HG03045 (cell line): ENCODE measurements around the gene ASPG.

Source experiments
- ATAC-seq: cut with Tn5 transposase; IDR thresholded peaks from one replicate; pipeline ENCODE4 v1.9.1; 2021; ENCODE audit warnings: mild to moderate bottlenecking, moderate library complexity; ENCODE audit not compliant: unreplicated experiment

ASPG gene

DNA sequence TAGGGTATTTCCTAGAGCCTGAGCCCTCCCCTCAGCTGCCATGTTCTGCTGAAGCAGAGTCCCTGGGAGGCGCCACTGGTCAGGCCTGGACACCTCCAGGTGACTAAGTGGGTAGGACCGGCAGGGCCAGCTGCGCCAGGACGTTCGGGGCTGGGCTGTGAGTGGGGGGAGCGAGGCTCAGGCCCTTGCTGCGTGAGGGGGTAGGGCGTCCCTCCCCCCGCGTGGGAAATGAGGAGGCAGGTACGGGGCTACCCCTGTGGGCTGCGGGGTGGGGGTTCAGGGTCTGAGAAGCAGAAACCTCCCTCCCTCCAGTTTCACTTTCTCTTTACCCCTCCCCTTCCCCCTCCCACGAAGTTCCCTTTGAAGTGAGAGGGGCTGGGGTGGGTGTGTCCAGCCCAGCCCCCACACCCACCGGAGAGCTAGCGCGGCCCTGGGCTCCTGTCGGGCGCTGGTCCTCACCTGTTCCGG lies 30.8 kb downstream of the ASPG start:
- ATAC-seq = no peak

DNA sequence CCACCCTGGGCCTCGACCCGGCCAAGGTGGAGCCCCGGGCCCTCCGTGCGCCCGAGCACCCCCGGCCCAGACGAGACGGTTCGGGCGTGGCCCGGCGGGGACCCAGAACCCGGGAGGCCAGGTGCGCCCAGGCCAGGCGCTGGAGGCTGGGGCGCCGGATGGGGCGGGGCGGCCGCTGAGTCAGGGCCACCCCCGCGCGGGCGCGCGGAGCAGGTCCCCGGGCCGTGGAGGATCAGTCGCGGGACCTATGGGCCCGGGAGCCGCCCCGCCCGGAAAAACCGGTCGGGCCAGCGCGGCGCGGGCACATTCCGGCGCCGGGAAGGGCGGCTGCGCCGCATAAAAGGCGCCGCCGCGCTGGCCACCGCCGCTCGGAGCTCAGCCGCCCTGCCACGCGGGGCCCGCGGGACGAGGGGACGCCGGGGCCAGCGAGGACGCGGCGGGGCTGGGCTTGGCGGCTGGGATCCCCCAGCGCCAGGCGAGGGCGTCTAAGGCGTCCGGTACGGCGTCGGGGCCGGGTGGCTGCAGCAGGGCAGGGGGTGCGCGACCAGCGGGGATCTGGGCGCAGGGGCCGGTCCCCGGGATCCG lies 31.3 kb downstream of the ASPG start:
- no peak for ATAC-seq

DNA sequence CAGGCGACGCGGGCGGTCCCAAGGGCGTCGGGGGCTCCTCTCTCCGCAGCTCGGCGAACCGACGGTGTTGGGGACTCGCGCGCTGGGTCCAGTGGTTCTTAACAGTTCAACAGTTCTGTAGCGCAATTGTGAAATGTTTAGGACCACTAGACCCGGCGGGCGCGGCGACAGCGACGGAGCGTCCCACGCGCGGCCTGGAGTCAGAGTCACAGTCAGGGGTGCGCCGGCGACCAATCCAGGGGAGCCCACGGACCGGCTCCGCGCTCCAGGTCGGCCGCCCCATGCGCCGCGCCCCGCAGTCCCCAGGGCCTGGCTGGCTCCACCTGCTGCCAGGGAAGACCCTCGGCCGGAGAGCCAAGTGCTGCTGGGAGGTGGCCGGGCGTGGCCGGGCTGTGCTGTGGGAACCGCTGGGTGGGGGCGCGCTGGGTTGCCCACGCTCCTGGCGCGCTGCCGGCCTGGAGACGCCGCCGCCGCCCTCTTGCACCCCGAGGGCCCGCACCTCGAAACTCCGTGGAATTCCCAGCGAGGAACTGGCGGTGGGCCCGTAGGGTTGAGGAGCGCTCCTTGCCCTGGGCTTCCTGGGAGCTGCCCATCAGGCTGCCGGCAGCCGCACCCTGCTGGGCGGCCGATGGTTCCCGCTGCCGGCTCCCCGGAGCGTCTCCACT lies 32.0 kb downstream of the ASPG start:
- no peak for ATAC-seq

DNA sequence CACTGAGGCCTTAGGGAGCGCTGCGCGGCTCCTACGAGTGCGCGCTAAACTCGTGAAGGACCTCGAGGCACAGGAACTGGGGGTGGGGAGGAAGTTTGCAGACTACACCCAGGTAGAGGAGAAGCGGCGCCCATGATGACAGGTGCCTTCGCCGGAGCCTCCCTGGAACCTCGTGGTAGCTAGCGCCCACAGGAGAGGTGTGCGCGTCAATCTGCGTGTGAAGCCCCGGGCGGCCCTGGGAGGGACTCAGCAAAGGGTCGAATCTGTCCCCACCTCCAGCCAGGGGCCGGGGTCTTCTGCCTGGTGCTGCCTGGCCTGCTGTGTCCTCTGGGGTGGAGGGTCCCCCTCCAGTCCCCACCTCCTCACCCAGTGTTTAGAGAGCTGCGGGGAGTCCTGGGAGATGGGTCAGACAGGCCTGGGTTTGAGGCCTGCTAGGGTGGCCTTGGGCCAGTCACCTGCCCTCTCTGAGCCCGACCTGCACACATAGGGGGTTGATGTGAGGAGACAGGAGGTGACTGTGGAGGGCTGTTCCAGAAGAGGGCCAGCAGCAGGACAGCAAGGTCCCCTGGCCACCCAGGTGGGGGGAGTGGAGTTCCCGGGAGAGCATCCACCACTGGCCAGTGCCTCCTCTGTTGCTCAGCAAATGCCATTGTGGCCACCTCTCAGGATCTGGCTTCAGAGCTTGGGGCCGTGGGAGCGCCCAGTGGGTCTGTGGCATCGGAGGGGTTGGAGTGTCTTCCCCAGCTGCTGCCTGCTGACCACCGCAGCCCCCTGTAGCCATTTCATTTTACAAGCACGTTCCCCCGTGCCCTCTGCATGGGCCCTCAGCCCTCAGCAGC lies 32.7 kb downstream of the ASPG start:
- ATAC-seq = no peak

DNA sequence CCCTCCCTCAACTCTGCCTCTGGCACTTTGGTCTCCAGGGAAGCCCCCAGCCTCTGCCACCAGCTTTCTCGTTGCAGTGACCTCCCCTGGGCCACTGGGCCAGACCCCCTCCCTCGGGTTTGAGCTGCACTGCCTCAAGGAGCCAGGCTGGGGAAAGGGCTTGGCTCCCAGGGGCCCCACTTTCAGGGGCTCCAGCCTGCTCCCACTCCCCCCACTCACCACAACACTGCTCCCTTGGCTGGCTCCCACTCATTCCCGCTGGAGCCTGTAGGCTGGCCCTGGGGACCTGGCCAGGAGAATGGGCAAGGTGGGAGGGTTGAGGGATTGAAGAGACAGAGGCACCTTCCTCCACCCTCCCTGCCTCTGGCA lies 33.6 kb downstream of the ASPG start:
- ATAC-seq = no peak

DNA sequence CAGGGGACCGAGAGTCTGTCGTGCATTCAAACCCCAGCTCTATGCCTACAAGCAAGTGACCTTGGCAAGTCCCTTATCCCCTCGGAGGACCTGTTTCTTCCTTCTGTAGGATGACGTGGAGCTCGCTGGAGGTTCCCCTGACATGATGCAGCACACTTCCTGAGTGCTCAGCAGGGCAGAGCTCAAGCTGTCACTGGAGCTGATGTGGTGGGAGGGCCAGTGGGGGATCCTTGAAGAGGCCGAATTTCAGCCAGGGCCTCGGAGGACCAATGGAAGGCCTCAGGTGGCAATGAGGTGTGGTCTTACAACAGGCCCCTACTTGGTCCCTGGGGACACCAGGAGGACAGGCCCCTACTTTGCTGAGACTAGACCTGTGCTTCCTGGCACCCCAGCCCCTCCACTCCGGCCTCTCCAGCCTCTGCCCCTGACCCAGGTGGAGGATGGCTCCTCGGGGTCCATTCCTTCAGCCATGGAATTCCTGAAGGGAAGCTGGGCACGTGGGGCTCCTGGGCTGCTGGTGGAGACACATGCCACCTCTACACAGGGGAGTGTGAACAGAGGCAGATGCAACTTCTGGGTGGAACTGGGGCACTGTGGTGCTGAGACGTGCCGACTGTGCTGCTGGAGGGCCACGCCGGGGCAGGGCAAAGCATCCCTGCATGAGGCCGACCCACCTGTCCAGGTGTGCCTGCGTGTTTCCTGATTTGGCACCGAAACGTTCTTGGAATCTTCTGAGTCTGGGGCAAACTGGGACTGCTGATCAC lies 34.2 kb downstream of the ASPG start:
- no peak for ATAC-seq

DNA sequence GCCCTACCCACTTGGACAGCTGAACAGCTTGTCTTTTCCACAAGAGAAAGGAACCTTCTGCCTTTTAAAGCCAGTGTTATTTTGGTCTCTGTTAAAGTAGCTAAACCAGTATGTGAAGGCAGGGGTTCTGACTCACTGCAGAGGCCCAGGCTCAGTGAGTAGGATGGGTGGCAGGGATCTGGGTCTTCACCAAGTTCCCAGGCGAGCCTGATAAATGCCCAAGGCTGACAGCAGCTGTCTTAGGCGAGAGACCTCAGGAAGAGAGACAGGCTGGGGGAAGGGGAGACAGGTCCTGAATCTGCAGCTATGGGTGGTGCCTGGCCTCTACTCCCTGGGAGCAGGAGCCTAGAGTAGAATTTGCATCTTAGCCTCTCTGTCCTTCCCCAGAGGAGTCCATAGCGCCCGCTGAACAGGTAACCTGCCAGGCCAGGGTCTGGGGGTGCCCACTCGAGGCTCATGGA lies 34.8 kb downstream of the ASPG start:
- ATAC-seq = no peak

DNA sequence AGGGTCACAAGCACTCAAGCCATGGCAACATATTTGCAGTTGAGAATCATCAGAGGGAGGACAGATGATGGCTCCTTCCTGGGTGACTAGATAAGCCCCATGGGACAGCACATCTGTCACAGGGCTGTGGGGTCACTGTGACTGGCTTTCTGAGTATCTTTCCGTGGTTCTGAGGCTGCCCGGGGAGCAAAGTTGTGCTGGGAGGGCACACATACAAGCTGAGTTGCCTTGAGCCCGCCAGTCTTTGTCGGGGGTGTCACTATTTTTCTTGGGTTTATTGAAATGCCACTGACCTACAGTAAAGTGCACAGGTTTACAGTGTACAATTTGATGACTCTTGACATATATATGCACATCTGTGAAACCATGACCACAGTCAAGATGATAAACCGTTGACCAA lies 35.6 kb downstream of the ASPG start:
- ATAC-seq = no peak

DNA sequence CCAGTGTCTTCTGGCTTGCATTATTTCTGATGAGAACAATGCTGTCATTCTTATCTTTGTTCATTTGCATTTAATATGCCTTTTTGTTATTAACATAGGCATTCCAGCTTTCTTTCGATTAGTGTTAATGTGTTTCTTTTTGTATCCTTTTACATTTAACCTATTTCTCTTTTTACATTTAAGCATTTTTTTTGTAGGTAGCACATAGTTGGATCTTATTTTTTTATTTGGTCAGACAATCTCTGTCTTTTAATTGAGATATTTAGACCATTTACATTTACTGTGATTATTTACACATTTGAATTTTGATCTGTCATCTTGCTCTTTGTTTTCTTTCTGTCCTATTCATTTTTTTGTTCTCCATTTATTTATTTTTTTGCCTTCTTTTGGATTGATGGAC lies 38.4 kb downstream of the ASPG start:
- ATAC-seq = no peak

DNA sequence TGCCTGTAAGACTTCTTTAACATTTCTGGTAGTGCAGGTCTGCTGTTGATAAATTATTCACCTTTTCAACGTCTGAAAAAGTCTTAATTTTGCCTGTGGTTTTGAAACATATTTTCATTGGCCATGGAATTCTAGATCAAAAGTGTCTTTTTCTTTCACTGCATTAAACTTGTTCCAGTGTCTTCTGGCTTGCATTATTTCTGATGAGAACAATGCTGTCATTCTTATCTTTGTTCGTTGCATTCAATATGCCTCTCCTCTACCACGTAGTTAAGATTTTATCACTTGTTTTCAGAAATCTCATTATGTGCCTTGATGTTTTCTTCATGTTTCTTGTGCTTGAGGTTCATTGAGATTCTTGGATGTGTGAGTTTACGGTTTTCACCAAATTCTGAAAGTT lies 39.5 kb downstream of the ASPG start:
- no peak for ATAC-seq

DNA sequence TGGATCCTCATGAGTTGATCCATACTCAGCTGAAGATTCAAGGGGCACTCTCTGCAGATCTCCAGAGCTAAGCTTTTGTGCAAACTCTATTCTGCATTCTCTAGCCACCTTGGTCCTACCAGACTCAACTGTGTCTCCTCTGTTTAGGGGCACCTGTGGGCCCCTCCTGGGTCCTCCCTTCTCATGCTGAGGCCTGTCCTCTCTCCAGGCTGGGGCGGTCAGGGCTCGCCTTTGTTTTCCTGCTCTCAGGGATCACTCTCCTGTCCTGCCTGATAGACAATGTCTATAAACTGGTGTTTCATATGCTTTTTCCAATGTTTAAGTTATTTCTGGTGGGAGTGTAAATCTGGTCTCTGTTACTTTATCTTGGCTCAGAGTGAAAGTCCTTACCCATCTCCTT lies 41.3 kb downstream of the ASPG start:
- ATAC-seq = no peak

DNA sequence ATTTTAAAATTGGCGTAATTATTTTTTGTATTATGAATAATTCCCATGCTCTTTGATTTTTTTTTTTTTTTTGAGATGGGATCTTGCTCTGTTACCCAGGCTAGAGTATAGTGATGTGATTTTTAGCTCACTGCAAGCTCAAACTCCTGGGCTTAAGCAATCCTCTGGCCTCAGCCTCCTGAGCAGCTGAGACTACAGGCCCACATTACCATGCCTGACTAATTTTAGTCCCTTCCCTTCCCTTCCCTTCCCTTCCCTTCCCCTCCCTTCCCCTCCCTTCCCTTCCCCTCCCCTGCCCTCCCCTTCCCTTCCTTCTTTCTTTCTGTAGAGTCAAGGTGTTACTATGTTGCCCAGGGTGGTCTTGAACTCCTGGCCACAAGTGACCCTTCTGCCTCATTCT lies 43.5 kb downstream of the ASPG start:
- ATAC-seq = no peak

DNA sequence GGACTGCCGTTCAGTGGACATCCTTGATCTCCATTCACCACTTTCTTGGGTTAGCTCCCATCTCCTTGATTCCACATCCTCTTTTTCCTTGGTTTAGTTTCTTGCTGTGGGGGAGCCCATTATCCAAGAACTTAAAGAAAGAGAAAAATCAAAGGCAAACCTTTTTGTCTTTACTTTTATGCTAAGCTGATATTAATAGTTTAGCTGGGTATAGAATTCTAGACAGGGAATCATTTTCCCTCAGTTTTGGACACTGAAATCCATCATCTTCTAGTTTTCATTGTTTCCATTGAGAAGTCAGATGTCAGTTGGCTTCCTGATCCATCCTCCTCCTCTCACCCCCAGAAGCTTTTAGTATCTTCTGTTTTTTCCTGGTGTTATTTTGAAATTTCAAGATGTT lies 44.1 kb downstream of the ASPG start:
- ATAC-seq = no peak

DNA sequence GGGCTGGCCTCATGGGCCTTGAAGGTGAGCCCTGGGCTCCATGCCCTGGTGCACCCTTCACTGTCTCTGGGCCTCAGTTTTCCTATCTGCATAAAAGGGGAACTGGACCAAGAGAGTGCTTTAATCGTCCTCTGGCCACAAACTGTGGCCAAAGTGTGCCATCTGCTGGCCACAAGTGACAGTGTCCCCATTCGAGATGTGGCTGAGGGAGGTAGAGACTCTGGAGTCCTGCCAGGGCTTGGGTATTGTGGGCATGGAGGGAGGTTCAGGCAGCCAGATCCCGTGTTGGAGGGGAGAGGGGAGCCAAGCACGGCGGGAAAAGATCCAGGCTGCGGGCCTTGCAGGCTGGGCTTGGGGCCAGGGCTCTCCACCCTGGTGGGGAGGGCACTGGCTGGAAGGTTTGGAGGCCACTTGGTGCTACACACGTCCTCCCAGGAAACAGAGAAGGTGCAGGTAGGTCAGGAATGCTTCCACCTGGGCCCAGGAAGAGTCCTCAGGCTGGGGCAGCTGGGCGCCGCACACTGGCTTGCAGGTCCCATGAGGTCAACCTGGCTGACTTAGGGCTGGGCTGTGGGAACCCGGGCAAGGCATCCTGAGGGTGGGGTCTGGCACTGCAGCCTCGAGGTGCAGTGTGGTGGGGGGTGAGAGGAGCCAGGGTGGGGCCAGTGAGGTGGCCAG lies 45.6 kb downstream of the ASPG start:
- ATAC-seq = no peak

DNA sequence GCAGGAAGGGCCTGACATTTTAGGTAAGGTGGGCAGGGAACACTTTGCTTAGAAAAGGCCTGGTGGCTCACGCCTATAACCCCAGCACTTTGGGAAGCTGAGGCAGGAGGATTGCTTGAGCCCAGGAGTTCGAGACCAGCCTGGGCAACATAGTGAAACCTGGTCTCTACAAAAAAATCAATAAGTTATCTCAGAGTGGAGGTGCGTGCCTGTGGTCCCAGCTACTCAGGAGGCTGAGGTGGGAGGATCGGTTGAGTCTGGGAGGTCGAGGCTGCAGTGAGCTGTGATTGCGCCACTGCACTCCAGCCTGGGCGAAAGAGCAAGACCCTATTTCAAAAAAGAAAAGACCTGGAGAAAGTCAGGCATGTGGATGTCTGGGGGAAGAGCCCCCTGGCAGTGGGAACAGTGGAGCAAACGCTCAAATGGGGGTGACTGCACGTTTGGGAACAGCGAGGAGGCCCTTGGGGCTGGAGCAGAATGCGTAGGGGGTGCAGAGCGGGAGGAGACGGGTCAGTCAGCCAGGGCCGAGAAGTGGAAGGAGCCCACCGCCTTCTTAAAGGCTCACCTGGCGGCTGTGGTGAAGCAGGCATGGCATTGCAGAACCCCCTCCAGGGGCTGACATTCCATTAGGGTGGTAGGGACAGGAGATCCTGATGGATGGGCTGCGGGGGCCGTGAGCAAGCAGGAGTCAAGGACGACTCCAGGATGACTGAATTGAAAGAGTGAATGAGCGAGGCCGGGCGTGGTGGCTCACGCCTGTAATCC lies 46.6 kb downstream of the ASPG start:
- no peak for ATAC-seq

DNA sequence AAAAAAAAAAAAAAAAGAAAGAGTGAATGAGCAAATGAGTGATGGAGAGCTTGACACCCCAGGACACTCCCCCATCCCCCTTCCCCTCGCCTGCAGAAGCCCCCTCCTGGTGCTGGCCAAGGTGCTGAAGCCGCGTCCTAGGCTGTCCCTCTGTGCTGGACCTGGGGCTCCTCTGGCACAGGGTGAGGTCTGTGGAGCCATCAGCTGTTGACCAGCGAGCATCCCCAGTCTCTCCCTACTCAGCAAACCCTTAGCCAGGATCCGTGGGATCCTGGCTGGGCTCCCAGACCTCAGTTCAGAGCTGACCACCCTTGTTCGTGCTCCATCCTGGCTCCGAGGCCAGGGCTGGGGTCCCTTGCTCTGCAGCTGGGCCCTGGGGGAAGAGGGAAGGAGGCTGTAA lies 47.5 kb downstream of the ASPG start:
- ATAC-seq = no peak

DNA sequence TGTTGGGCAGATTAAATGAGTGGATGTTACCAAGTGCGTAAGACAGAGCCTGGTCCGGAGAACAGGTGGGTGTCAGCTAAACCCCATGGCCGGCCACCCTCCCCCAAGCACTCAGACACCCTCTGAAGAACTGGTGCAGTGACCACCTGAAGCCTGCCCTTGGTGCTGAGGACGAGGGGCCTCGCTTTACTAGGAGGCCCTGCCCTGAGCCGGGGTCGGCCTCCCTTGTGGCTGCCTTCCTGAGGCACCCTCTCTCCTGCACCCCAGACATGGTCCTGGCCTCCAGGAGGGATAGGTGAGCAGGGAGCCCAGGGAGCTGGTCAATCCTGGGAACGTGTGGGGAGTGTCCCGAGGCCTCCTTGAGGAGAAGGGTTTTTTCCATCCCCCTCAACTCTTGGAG lies 48.0 kb downstream of the ASPG start:
- no peak for ATAC-seq

DNA sequence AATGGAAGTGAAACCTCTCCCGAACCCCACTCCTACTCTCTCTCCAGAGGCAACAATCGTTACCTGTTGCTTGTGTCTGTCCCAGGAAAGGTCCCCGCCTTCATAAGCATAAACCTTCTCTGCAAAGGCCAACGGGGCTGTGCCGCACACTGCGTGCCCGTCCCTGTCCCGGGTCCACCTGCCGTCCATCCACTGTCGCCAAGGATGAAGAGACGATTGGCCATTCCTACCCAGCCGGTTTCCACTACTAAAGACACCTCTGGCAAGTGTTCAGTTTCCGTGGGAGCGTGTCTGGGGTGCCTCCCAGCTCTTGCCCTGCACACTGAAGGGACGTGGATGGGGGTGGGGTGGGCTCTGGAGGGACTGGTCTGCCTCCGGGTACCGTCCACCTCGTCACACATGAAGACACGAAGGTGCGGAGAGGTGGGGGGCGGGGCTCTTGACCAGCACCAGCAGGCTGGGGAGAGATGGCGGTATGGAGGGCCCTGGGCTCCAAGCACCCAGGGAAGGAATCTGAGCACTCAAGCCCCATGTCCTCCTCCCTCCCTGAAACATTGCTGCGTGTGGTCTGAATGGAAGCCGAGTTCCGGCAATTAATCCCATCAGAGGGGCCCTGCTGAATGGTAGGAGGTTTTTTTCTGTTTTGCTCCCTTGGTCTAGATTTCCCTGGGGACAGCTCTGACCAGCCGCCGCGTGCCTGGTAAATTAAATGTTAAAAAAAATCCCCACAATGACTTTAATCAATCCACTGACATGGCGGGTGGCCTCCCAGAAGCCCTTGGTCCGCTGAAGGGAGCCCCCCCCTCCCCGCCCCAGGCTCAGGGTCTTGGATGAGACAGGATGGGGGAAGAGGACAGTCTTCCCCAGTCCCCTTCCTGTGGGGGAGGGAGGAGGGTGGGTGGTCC lies 48.8 kb downstream of the ASPG start:
- no peak for ATAC-seq
